HCT116 (cell line): ENCODE measurements around the gene MARCKS. TPM values are rescaled to one million over a fixed set of nuclear protein-coding genes. Genes with fewer than 3 reads are reported as not detected.

Source experiments
- ATAC-seq: fragments of 200-7000 bp; cut with Tn5 transposase; 2 replicates; pipeline ENCODE4 v1.9.1; 2020; ENCODE audit warnings: mild to moderate bottlenecking, moderate library complexity
- BruUV-seq: library from RNA; stranded (reverse); fragments of 400-500 nt; replicated peaks from 2 replicates; lab custom pipeline; 2021; lab: Mats Ljungman, UMichigan
- CTCF ChIA-PET: fragments of 300-600 bp; sonication (Branson Sonifier 250); formaldehyde crosslinking; loops from one replicate; lab custom pipeline; 2021; ENCODE audit warnings: antibody characterized with exemption; lab: Charles Lee
- POLR2A ChIA-PET: fragments of 300-600, 350-600 bp; sonication (Branson Sonifier 250); formaldehyde crosslinking; loops from one replicate; lab custom pipeline; 2021; ENCODE audit warnings: antibody characterized with exemption; lab: Charles Lee
- RAD21 ChIA-PET, 2 experiments: fragments of 300-600 bp; sonication (Branson Sonifier 250); formaldehyde crosslinking; loops; one replicate each; lab custom pipeline; 2023; ENCODE audit warnings: low total read pairs in 2 of 2; ENCODE audit not compliant: uncharacterized antibody in 2 of 2, unreplicated experiment in 2 of 2, low non-redundant PET in 1 of 2; lab: Charles Lee
- DNase-seq: peaks from one replicate; pipeline ENCODE4 v3.0.0-alpha.2; 2010; ENCODE audit warnings: low read depth, low spot score
- H2AFZ ChIP-seq: fragments of 200-600 bp; shearing (Covaris generic), sonication (generic); 2 replicates; pipeline ENCODE4 v1.6.1; 2017; ENCODE audit warnings: low read depth, mixed run types, mixed read lengths, antibody characterized with exemption, low read length; ENCODE audit not compliant: poor library complexity, severe bottlenecking
- H3K27ac ChIP-seq: 2 replicates; pipeline ENCODE4 v1.5.1; 2012; ENCODE audit warnings: low read depth, low read length
- H3K27me3 ChIP-seq: fragments of 200-600 bp; sonication (generic); 2 replicates; pipeline ENCODE4 v1.6.1; 2016; ENCODE audit warnings: mixed run types, low read length, mixed read lengths; ENCODE audit not compliant: insufficient read depth
- H3K36me3 ChIP-seq, 2 experiments: fragments of 200-500 bp in 1 of 2; fragments of 200-600 bp in 1 of 2; sonication (Bioruptor generic) in 1 of 2; sonication (generic) in 1 of 2; 2 replicates each; pipeline versions ENCODE4 v1.5.1 to v1.6.1; 2014 to 2016; ENCODE audit warnings: low read length in 2 of 2, inconsistent platforms in 1 of 2, mixed read lengths in 1 of 2, mixed run types in 1 of 2; ENCODE audit not compliant: insufficient read depth in 2 of 2, control insufficient read depth in 1 of 2
- H3K4me1 ChIP-seq, 2 experiments: fragments of 200-600 bp in 1 of 2; sonication (generic) in 1 of 2; 2 replicates each; pipeline versions ENCODE4 v1.5.1 to v1.6.1; 2012 to 2017; ENCODE audit warnings: low read length in 2 of 2, inconsistent platforms in 1 of 2, mild to moderate bottlenecking in 1 of 2, mixed read lengths in 1 of 2, mixed run types in 1 of 2, moderate library complexity in 1 of 2; ENCODE audit not compliant: insufficient read depth in 2 of 2, control insufficient read depth in 1 of 2
- H3K4me2 ChIP-seq: fragments of 200-600 bp; sonication (generic); 2 replicates; pipeline ENCODE4 v1.6.1; 2017; ENCODE audit warnings: mixed run types, low read length, mixed read lengths
- H3K4me3 ChIP-seq, 2 experiments: fragments of 200-600 bp in 1 of 2; sonication (generic) in 1 of 2; replicated peaks in 1 of 2; 2 replicates each; pipeline ENCODE4 v1.5.1; 2011 to 2016; ENCODE audit warnings: low read length in 2 of 2, control low read depth in 1 of 2, low read depth in 1 of 2, mild to moderate bottlenecking in 1 of 2, mixed read lengths in 1 of 2, mixed run types in 1 of 2
- H3K79me2 ChIP-seq: fragments of 200-600 bp; sonication (generic); 2 replicates; pipeline ENCODE4 v1.6.1; 2017; ENCODE audit warnings: mild to moderate bottlenecking, mixed run types, low read length, moderate library complexity, mixed read lengths; ENCODE audit not compliant: insufficient read depth
- H3K9ac ChIP-seq: fragments of 200-600 bp; sonication (generic); 2 replicates; pipeline ENCODE4 v1.6.1; 2016; ENCODE audit warnings: low read length, mixed read lengths
- H3K9me2 ChIP-seq: fragments of 200-600 bp; sonication (generic), shearing (Covaris generic); 2 replicates; pipeline ENCODE4 v1.6.1; 2017; ENCODE audit warnings: mixed run types, mild to moderate bottlenecking, moderate library complexity; ENCODE audit not compliant: insufficient read depth
- H3K9me3 ChIP-seq, 2 experiments: fragments of 200-500 bp in 1 of 2; fragments of 200-600 bp in 1 of 2; sonication (Bioruptor generic) in 1 of 2; sonication (generic) in 1 of 2; 2 replicates each; pipeline ENCODE4 v1.6.1; 2014 to 2017; ENCODE audit warnings: low read length in 2 of 2, mixed read lengths in 2 of 2, inconsistent platforms in 1 of 2, low read depth in 1 of 2, mild to moderate bottlenecking in 1 of 2, mixed run types in 1 of 2, moderate library complexity in 1 of 2; ENCODE audit not compliant: control insufficient read depth in 1 of 2, insufficient read depth in 1 of 2
- H4K20me1 ChIP-seq: fragments of 200-600 bp; sonication (generic), shearing (Covaris generic); 2 replicates; pipeline ENCODE4 v1.6.1; 2017; ENCODE audit warnings: mixed run types, mild to moderate bottlenecking, moderate library complexity; ENCODE audit not compliant: insufficient read depth
- CEBPB ChIP-seq: IDR thresholded peaks from 2 replicates; pipeline ENCODE4 v1.6.1; 2012; ENCODE audit warnings: low read depth
- ELF1 ChIP-seq: IDR thresholded peaks from 2 replicates; pipeline ENCODE4 v1.6.1; 2012; ENCODE audit warnings: low read depth, borderline replicate concordance
- EZH2phosphoT487 ChIP-seq: fragments of 200-600 bp; IDR thresholded peaks from 2 replicates; pipeline ENCODE4 v1.6.1; 2018; ENCODE audit warnings: antibody characterized with exemption, borderline replicate concordance
- FOSL1 ChIP-seq: IDR thresholded peaks from 2 replicates; pipeline ENCODE4 v1.6.1; 2012; ENCODE audit warnings: low read depth
- JUND ChIP-seq: IDR thresholded peaks from 2 replicates; pipeline ENCODE4 v1.6.1; 2012
- POLR2A ChIP-seq: IDR thresholded peaks from 2 replicates; pipeline ENCODE4 v1.7.0; 2011; ENCODE audit warnings: borderline replicate concordance; ENCODE audit not compliant: insufficient read depth, insufficient read length; ENCODE audit errors: extremely low read depth
- POLR2AphosphoS5 ChIP-seq: IDR thresholded peaks from 2 replicates; pipeline ENCODE4 v1.6.1; 2011; ENCODE audit warnings: mild to moderate bottlenecking, low read depth, low read length, moderate library complexity
- RAD21 ChIP-seq: IDR thresholded peaks from 2 replicates; pipeline ENCODE4 v1.6.1; 2012; ENCODE audit warnings: low read depth, mild to moderate bottlenecking
- SIN3A ChIP-seq: IDR thresholded peaks from 2 replicates; pipeline ENCODE4 v1.6.1; 2012; ENCODE audit warnings: low read depth
- SP1 ChIP-seq: IDR thresholded peaks from 2 replicates; pipeline ENCODE4 v1.6.1; 2012; ENCODE audit warnings: low read depth
- SRF ChIP-seq: IDR thresholded peaks from 2 replicates; pipeline ENCODE4 v1.6.1; 2012; ENCODE audit warnings: low read depth
- YY1 ChIP-seq: IDR thresholded peaks from 2 replicates; pipeline ENCODE4 v1.6.1; 2011; ENCODE audit warnings: low read length, low read depth, moderate library complexity, mild to moderate bottlenecking; ENCODE audit not compliant: insufficient replicate concordance; ENCODE audit errors: extremely low read depth
- ZFX ChIP-seq: fragments of 450-650 bp; IDR thresholded peaks from 2 replicates; pipeline ENCODE4 v1.6.1; 2017
- ZNF274 ChIP-seq: fragments of 200-500 bp; sonication (Bioruptor generic); IDR thresholded peaks from 2 replicates; pipeline ENCODE4 v1.6.1; 2014; ENCODE audit warnings: mild to moderate bottlenecking, low read depth, low read length, inconsistent platforms
- intact Hi-C: fragments of 100-400 bp; cut with micrococcal nuclease; formaldehyde crosslinking; loops from 2 replicates; pipeline ENCODE4 v1.10.0; 2022
- total RNA-seq: library from RNA; stranded (reverse); gene quantifications from one replicate; pipeline ENCODE4 v1.2.1, GENCODE V29; 2021; ENCODE audit not compliant: unreplicated experiment
- TF ChIP-seq, protein P1 (sequence below): IDR thresholded peaks from 2 replicates; pipeline ENCODE4 v1.6.1; 2012; ENCODE audit warnings: low read depth
- TF ChIP-seq, protein P2 (sequence below): IDR thresholded peaks from 2 replicates; pipeline ENCODE4 v1.6.1; 2012
- TF ChIP-seq, protein P3 (sequence below), 3 experiments: fragments of 200-600 bp in 1 of 3; sonication (generic) in 1 of 3; IDR thresholded peaks in 2 of 3; conservative IDR thresholded peaks in 1 of 3; 2 replicates each; pipeline ENCODE4 v1.5.1; 2012 to 2017; ENCODE audit warnings: low read depth in 2 of 3, low read length in 2 of 3, antibody characterized with exemption in 1 of 3, borderline replicate concordance in 1 of 3, control low read depth in 1 of 3, mild to moderate bottlenecking in 1 of 3, mixed read lengths in 1 of 3, mixed run types in 1 of 3, moderate library complexity in 1 of 3; ENCODE audit not compliant: insufficient read depth in 1 of 3
- TF ChIP-seq, protein P4 (sequence below): IDR thresholded peaks from 2 replicates; pipeline ENCODE4 v1.6.1; 2012
- TF ChIP-seq, protein P5 (sequence below): IDR thresholded peaks from 2 replicates; pipeline ENCODE4 v1.6.1; 2011; ENCODE audit warnings: mild to moderate bottlenecking, low read length, moderate library complexity; ENCODE audit not compliant: insufficient replicate concordance; ENCODE audit errors: extremely low read depth

Gene MARCKS
- total RNA-seq, 1 experiment from 2014 or later = 25.7 TPM

DNA sequence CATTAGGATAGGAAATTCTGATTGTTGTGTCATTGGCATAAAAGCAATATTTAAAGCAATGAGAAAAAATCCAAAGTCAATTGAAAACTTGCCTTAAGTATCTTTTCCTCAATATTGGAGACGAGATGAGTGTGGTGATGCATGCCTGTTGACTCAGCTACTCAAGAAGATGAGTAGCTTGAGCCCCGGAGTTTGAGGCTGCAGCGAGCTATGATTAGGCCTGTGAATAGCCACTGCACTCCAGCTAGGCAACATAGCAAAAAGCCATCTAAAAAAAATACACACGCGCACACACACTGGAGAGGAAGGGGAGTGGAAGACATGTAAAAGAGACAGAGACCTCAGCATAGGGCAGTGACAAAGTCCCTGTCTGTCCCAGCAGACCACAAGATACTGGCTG, 9.7 kb upstream of the MARCKS start (continued):
- TF ChIP-seq, protein P1, sequence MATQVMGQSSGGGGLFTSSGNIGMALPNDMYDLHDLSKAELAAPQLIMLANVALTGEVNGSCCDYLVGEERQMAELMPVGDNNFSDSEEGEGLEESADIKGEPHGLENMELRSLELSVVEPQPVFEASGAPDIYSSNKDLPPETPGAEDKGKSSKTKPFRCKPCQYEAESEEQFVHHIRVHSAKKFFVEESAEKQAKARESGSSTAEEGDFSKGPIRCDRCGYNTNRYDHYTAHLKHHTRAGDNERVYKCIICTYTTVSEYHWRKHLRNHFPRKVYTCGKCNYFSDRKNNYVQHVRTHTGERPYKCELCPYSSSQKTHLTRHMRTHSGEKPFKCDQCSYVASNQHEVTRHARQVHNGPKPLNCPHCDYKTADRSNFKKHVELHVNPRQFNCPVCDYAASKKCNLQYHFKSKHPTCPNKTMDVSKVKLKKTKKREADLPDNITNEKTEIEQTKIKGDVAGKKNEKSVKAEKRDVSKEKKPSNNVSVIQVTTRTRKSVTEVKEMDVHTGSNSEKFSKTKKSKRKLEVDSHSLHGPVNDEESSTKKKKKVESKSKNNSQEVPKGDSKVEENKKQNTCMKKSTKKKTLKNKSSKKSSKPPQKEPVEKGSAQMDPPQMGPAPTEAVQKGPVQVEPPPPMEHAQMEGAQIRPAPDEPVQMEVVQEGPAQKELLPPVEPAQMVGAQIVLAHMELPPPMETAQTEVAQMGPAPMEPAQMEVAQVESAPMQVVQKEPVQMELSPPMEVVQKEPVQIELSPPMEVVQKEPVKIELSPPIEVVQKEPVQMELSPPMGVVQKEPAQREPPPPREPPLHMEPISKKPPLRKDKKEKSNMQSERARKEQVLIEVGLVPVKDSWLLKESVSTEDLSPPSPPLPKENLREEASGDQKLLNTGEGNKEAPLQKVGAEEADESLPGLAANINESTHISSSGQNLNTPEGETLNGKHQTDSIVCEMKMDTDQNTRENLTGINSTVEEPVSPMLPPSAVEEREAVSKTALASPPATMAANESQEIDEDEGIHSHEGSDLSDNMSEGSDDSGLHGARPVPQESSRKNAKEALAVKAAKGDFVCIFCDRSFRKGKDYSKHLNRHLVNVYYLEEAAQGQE = no peak
- TF ChIP-seq ELF1 (no peak), RAD21 (no peak), ZFX (no peak), JUND (no peak)
- TF ChIP-seq, protein P2, sequence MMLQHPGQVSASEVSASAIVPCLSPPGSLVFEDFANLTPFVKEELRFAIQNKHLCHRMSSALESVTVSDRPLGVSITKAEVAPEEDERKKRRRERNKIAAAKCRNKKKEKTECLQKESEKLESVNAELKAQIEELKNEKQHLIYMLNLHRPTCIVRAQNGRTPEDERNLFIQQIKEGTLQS = no peak

DNA sequence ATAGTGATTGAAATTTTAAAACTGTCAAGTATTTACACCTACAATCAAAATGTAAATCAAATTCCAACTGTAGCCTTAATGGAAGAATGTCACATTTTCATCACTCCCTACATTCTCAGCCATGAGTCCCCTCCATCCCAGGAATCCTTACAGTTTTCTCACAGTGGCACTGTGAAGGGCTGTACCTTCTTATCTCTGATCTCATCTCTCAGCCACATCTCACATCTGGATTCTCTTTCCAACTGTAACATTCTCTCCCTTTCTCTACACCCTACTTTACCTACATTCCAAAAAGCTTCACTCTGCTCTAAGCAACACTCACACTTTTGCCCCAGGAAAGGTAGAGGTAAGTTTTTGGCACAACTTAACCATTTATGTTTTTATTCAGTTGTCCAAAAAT, 8.9 kb upstream of the MARCKS start:
- Histone ChIP-seq H2AFZ (peak overlapping the region; percentile 38), H4K20me1 (no peaks in the 10 kb centered on the region), H3K4me2 (no peak overlapping the region), H3K9me2 (no peaks in the 10 kb centered on the region), H3K4me3 (no peak overlapping the region), H3K9ac (no peak overlapping the region), H3K27me3 (no peaks in the 10 kb centered on the region), H3K4me1 (no peaks in the 10 kb centered on the region), H3K27ac (no peak overlapping the region), H3K36me3 (no peaks in the 10 kb centered on the region), H3K9me3 (no peaks in the 10 kb centered on the region), H3K79me2 (no peaks in the 10 kb centered on the region)
- POLR2A ChIA-PET = no interaction called here
- no TSS peak for BruUV-seq
- CTCF ChIA-PET = no interaction called here
- RAD21 ChIA-PET = no interaction called here
- ATAC-seq = no peak
- DNase-seq = no peak
- intact Hi-C loops = no loop called here
- TF ChIP-seq YY1 = no peak
- TF ChIP-seq POLR2AphosphoS5 = no peak
- no peak for TF ChIP-seq CEBPB
- TF ChIP-seq EZH2phosphoT487 = no peak
- TF ChIP-seq SIN3A = no peak
- TF ChIP-seq, protein P3, sequence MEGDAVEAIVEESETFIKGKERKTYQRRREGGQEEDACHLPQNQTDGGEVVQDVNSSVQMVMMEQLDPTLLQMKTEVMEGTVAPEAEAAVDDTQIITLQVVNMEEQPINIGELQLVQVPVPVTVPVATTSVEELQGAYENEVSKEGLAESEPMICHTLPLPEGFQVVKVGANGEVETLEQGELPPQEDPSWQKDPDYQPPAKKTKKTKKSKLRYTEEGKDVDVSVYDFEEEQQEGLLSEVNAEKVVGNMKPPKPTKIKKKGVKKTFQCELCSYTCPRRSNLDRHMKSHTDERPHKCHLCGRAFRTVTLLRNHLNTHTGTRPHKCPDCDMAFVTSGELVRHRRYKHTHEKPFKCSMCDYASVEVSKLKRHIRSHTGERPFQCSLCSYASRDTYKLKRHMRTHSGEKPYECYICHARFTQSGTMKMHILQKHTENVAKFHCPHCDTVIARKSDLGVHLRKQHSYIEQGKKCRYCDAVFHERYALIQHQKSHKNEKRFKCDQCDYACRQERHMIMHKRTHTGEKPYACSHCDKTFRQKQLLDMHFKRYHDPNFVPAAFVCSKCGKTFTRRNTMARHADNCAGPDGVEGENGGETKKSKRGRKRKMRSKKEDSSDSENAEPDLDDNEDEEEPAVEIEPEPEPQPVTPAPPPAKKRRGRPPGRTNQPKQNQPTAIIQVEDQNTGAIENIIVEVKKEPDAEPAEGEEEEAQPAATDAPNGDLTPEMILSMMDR (IDR thresholded peaks at IDR 0.05 in 2 of 3, conservative IDR thresholded peaks at IDR 0.05 in 1 of 3; ENCODE audit: borderline replicate concordance in 1 of 3, insufficient read depth in 1 of 3, low read depth in 2 of 3, low read length in 2 of 3) = no peak
- TF ChIP-seq ELF1 = no peak
- no peak for TF ChIP-seq SRF
- no peak for TF ChIP-seq ZFX
- TF ChIP-seq, protein P4, sequence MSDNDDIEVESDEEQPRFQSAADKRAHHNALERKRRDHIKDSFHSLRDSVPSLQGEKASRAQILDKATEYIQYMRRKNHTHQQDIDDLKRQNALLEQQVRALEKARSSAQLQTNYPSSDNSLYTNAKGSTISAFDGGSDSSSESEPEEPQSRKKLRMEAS = no peak
- TF ChIP-seq ZNF274 = no peak
- TF ChIP-seq POLR2A = no peak
- TF ChIP-seq, protein P5, sequence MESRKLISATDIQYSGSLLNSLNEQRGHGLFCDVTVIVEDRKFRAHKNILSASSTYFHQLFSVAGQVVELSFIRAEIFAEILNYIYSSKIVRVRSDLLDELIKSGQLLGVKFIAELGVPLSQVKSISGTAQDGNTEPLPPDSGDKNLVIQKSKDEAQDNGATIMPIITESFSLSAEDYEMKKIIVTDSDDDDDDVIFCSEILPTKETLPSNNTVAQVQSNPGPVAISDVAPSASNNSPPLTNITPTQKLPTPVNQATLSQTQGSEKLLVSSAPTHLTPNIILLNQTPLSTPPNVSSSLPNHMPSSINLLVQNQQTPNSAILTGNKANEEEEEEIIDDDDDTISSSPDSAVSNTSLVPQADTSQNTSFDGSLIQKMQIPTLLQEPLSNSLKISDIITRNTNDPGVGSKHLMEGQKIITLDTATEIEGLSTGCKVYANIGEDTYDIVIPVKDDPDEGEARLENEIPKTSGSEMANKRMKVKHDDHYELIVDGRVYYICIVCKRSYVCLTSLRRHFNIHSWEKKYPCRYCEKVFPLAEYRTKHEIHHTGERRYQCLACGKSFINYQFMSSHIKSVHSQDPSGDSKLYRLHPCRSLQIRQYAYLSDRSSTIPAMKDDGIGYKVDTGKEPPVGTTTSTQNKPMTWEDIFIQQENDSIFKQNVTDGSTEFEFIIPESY = no peak
- TF ChIP-seq, protein P2 = no peak
- TF ChIP-seq FOSL1 = no peak
- TF ChIP-seq SP1 = no peak
